ENCODE data around the gene GALNT15. TPM values are rescaled to one million over a fixed set of nuclear protein-coding genes. Genes with fewer than 3 reads are reported as not detected.

The GALNT15 gene
- polyA plus RNA-seq, 1 donor (not counting 4 experiments of a cell fraction or from before 2014, with no cell fraction given) = not detected

- Histone ChIP-seq H3K9ac (ENCODE audit: control insufficient read depth, extremely low read depth, insufficient read depth, low read length) (no peak overlapping the region), H3K79me2 (ENCODE audit: control insufficient read depth, insufficient read depth, low read length) (no peaks in the 10 kb centered on the region), H3K9me1 (ENCODE audit: control insufficient read depth, extremely low read depth, insufficient read depth, low read length) (no peaks in the 10 kb centered on the region), H3K4me1 (ENCODE audit: control insufficient read depth, extremely low read depth, insufficient read depth, low read length) (peaks cover 7% of the 10 kb centered on the region), H3K9me3 (ENCODE audit: control insufficient read depth, low read depth, low read length) (no peaks in the 10 kb centered on the region), H3K36me3 (ENCODE audit: control insufficient read depth in 2 of 2, extremely low read depth in 1 of 2, insufficient read depth in 2 of 2, low read length in 2 of 2) (no peaks in the 10 kb centered on the region), H3K27me3 (ENCODE audit: control insufficient read depth, extremely low read depth, insufficient read depth, low read length) (peaks cover 15% of the 10 kb centered on the region), H3K4me2 (ENCODE audit: control insufficient read depth, extremely low read depth, insufficient read depth, low read depth, low read length) (no peak overlapping the region), H3K4me3 (ENCODE audit: control insufficient read depth in 2 of 3, extremely low read depth in 1 of 3, insufficient read depth in 2 of 3, low read depth in 1 of 3, low read length in 3 of 3) (no peak overlapping the region), H4K20me1 (ENCODE audit: control insufficient read depth, extremely low read depth, insufficient read depth, low read length) (no peaks in the 10 kb centered on the region), H3K27ac (ENCODE audit: control insufficient read depth, insufficient read depth, low read length) (no peak overlapping the region), H2AFZ (ENCODE audit: control insufficient read depth, low read length) (no peak overlapping the region)
- no peak for FAIRE-seq
- no peak for DNase-seq (ENCODE audit: low read depth, low spot score)
- dilution Hi-C loops (cut with MboI; ENCODE audit: extremely low pct_ligation_motif_present, low sequenced_read_pairs) = no loop called here
- TF ChIP-seq EZH2 (IDR thresholded peaks at IDR 0.05; ENCODE audit: low read length) (no peak), CTCF (optimal IDR thresholded peaks at IDR 0.05 in 1 of 3, IDR thresholded peaks at IDR 0.05 in 1 of 3, conservative IDR thresholded peaks at IDR 0.05 in 1 of 3; ENCODE audit: extremely low read depth in 1 of 3, insufficient read depth in 2 of 3, low read length in 3 of 3) (no peak)
Measured at GRCh38 chr3:16207031-16207430, 32.6 kb downstream of the GALNT15 start.

- Histone ChIP-seq H3K79me2 (ENCODE audit: control insufficient read depth, insufficient read depth, low read length) (no peaks in the 10 kb centered on the region), H3K27ac (ENCODE audit: control insufficient read depth, insufficient read depth, low read length) (no peak overlapping the region), H3K4me3 (ENCODE audit: control insufficient read depth in 2 of 3, extremely low read depth in 1 of 3, insufficient read depth in 2 of 3, low read depth in 1 of 3, low read length in 3 of 3) (no peak overlapping the region), H2AFZ (ENCODE audit: control insufficient read depth, low read length) (no peak overlapping the region), H3K9me3 (ENCODE audit: control insufficient read depth, low read depth, low read length) (no peaks in the 10 kb centered on the region), H3K9me1 (ENCODE audit: control insufficient read depth, extremely low read depth, insufficient read depth, low read length) (no peaks in the 10 kb centered on the region), H3K27me3 (ENCODE audit: control insufficient read depth, extremely low read depth, insufficient read depth, low read length) (peaks cover 3% of the 10 kb centered on the region), H4K20me1 (ENCODE audit: control insufficient read depth, extremely low read depth, insufficient read depth, low read length) (no peaks in the 10 kb centered on the region), H3K4me2 (ENCODE audit: control insufficient read depth, extremely low read depth, insufficient read depth, low read depth, low read length) (no peak overlapping the region), H3K4me1 (ENCODE audit: control insufficient read depth, extremely low read depth, insufficient read depth, low read length) (no peaks in the 10 kb centered on the region), H3K36me3 (ENCODE audit: control insufficient read depth in 2 of 2, extremely low read depth in 1 of 2, insufficient read depth in 2 of 2, low read length in 2 of 2) (no peaks in the 10 kb centered on the region), H3K9ac (ENCODE audit: control insufficient read depth, extremely low read depth, insufficient read depth, low read length) (no peak overlapping the region)
- TF ChIP-seq EZH2 (IDR thresholded peaks at IDR 0.05; ENCODE audit: low read length) (no peak), CTCF (optimal IDR thresholded peaks at IDR 0.05 in 1 of 3, IDR thresholded peaks at IDR 0.05 in 1 of 3, conservative IDR thresholded peaks at IDR 0.05 in 1 of 3; ENCODE audit: extremely low read depth in 1 of 3, insufficient read depth in 2 of 3, low read length in 3 of 3) (no peak)
- DNase-seq (ENCODE audit: low read depth, low spot score) (no peak), FAIRE-seq (no peak)
- dilution Hi-C loops (cut with MboI; ENCODE audit: extremely low pct_ligation_motif_present, low sequenced_read_pairs) = no loop called here
Measured at GRCh38 chr3:16211176-16211904, 36.9 kb downstream of the GALNT15 start.

Data from keratinocyte (primary cell).